HG03571 (cell line): ENCODE results near the gene NOXA1.
"Not testable (repeated sequence)": the region's sequence is repeated elsewhere in the genome, so short reads cannot be mapped to it uniquely, and the experiment has no call there.

Experiments
- ATAC-seq: cut with Tn5 transposase; IDR thresholded peaks from one replicate; pipeline ENCODE4 v1.9.1; 2021; ENCODE audit not compliant: unreplicated experiment

Gene NOXA1

DNA sequence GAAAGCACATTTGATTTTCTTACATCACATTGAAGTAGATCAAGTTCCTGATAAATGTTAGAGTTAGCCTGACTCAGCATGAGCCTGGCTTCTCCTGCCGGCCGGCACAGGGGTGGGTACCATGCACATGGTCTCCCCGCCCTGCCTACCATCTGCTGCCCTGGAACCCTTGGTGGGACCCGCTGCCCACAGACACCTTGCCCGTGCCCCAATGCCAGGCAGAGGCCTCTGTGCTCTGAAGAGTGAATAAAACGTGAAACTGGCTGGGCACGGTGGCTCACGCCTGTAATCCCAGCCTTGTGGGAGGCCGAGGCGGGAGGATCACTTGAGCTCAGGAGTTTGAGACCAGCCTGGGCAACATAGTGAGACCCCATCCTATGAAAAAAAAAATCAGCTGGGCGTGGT lies 17.5 kb upstream of the NOXA1 start:
- no peak for ATAC-seq

GRCh38 chr9:137406085-137406760 lies 17.0 kb upstream of the NOXA1 start:
- ATAC-seq: no peak

DNA sequence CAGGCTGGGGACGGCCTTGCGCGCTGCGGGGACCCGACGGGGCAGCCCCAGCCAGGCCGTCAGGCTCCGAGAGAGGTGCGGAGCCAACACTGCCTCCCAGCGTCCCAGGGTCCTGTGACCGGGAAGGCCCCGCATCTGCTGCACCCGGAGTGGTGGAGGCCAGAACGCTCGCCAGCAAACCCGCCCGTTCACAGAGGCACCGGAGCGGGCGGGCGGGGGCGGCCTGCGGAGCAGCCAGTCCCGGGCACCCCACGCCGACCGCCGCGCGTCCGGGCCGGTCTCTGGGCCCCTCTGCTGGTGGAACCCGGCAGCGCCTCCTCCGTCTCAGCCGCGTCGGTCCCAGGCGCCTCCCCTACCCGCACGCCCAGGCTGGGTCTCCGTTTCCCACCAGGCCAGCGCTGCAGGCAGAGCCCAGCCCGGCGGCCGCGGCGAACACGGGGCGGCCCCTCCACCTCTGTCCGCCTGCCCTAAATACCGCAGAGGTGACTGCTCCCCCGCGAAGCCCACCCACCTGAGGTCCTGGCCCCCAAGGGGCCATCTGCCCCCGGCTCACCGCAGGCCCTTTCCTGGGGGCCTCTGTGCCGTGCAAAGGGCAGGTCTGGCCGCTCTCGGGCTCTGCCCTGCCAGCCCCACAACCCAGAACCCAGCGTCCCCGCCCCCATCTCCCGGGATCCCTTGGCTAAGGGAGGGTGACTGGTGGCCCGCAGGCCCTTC lies 16.2 kb upstream of the NOXA1 start:
- ATAC-seq: no peak

DNA sequence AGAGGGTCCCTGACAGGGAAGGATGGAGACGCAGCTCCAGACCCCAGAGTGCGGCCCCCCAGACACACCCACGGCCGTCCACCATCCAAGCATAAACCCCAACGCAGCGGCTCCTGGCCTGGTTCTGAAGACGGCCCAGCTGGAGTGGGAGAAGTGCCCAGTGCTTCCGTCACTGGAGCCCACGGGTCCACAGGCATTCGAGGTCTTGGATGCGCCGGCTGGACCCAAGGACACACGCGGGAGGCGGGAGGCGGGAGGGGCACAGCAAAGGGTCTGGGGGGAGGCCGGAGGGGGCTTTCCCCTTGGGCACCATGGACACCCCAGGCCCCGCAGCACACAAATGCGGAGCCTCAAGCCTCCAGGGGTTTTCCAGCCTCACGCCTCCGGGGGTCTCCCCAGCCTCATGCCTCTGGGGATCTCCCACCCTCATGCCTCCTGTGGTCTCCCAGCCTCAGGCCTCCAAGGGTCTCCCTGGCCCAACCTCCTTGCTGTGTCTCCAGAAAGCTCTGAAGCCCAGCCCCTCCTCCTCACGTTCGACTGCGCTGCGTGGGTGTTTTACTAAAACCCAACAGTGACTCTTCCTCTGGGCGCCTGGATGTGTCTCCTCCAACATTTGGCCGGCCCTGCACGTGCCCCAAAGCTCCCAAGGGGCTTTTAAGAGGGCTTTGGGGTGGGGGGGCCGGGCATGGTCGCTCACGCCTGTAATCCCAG lies 15.4 kb upstream of the NOXA1 start:
- no peak for ATAC-seq

DNA sequence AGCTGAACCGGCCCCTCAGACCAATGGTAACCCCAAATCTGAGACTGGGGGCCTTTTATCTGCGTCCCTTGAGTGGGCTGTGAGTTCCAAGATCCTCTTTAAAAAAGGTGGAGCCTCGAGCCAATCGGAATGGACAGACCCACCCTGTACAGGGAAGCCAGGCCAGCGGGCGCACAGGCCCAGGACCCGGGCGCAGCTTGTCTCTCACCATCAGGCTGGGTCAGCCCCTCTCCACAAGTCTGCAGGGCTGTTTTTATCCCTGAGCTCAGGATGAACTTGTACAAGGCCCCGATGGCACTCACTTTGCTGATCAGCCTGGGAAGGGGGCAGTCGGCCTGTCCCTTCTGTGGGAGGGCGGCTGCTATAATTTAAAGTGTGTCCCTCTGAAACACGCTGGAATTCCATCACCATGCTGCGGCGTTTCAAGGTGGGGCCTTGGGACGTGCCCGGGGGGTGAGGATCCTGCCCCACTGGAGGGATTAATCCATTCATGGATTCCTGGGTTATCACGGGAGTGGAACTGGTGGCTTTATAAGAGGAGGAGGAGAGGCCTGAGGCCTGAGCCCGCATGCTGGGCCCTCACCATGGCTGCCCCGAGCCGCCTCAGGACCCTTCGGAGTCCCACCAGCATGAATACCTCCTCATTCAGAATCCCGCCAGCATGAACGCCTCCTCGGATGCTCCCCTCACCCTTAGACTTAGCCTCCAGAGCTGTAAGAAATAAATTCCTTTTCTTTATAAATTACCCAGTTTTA lies 14.4 kb upstream of the NOXA1 start:
- ATAC-seq: no peak

DNA sequence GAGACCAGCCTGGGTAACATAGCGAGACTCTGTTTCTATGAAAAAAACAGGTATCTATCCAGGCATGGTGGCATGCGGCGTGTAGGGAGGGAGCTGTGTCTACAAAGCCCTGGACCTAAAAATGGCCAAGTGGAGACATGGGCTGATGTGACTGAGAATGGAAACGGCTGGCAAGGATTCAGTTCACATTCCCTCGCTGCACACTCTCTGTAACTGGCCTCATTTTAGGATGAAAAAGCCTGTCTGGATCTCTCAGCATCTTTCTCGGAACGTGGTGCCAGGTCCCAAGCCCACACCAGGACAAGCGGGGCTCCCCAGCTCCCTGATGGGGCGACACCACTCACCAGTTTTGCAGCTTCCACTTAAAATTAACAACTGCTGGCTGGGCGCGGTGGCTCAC lies 13.7 kb upstream of the NOXA1 start:
- no peak for ATAC-seq

DNA sequence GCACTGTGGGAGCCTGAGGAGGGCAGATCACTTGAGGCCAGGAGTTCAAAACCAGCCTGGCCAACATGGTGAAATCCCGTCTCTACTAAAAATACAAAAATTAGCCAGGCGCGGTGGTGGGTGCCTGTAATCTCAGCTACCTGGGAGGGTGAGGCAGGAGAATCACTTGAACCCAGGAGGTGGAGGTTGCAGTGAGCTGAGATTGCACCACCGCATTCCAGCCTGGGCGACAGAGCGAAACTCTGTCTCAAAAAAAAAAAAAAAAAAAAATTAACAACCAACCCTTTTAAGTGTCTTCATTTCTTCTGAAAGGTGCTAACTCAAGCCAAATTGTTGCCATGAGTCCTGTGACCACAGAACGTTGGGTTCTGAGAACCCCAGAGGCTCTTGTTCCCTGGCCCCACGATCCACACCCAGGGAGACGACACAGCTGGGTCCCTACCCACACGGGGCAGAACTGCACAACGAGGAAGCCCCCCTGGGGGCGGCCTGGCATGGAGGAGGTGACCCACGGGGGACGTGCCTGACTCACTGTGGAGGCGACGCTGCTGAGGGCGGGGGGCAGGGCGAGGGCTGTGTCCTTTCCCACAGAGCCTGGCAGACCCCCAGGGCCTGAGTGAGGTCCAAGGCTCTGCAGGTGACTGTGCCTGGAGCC lies 12.8 kb upstream of the NOXA1 start:
- ATAC-seq: not testable (repeated sequence)

- no peak for ATAC-seq
Measured at GRCh38 chr9:137410891-137411249, 12.3 kb upstream of the NOXA1 start.

- ATAC-seq: no peak
Measured at GRCh38 chr9:137411260-137411644, 11.9 kb upstream of the NOXA1 start.

GRCh38 chr9:137411645-137412380 lies 11.4 kb upstream of the NOXA1 start:
- peak; percentile 35 for ATAC-seq

- no peak for ATAC-seq
Measured at GRCh38 chr9:137412431-137412830, 10.8 kb upstream of the NOXA1 start.

DNA sequence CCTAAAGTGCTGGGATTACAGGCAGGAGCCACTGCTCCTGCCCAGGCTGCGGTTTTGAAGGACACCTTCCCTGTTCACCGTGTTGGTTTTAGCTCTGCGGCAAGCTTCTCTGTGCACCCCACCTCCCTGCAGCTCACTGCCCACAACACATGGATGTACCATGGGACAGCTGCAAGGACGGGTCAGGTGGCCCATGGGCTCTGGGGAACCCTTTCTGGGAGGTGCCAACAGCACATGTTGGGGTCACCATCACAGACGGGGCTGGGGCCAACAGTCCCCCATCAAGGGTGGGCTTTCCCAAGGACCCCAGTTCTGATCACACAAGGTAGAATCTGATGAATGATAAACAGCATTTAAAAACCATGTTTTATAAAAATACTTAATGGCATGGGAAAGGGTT lies 7.7 kb upstream of the NOXA1 start:
- no peak for ATAC-seq

DNA sequence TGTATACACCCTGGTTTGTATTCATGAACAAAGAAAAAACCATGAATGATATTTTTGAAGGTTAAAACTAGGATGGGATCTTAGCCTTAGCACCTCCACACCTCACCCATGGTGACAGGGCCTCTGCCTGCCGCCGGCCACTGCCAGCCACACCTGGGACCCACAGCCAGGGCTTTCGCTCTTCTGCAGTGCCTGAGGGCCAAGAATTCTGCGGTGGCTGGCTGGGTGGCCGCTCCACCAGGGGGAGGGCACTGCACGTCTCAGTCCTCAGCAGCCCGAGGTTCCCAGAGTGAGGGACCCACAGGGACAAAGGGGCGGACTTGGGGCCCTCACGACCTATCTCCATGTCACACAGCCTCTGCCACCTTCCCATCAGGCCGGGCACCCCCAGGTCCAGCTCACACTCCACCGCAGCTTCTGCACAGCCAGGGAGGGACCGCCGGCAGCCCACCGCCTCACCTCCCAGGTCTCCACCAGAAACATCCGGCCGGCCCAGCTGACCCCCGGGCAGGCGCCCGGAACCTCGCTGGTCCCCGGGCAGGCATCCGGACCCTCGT lies 7.1 kb upstream of the NOXA1 start:
- no peak for ATAC-seq

- no peak for ATAC-seq
Measured at GRCh38 chr9:137416563-137417151, 6.5 kb upstream of the NOXA1 start.

DNA sequence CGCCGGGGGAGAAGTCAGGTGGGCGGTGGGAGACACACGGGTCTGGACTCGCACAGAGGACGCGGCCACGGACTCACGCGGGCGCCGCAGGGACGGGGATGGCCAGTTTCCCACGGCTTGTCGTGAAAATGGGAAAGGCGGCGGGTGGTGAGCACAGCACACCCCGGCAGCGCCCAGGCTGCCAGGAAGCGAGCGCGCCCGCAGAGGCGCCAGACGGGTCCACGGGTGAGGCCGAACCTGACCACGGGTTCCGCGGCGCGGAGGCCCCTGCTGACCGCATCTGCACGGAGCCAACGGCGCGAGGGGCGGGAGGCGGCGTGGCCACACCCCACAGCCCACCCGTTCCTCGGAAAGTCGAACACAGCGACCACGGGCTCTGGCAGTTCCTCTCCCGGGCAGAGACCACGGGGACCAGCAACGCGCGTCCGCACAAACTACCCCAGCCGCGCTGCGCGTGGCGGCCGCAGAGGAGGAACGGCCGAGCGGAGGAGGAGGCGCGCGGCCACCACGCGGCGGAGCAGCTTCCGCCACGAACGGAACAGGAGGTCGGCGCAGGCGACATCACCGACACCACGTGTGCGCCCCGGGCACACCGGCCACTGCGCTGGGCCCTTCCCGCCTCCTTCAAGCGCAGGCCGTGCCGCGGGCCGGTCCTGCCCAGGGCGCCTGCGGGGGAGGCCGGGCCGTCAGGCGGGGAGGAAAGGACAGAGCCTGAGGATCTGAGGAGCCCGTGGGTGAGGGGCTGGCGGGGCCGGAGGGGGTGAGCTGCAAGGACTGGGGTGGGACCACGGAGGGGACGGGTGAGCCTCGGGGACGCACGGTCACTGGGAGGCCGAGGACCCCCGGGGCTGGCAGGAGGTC lies 5.8 kb upstream of the NOXA1 start:
- no peak for ATAC-seq

GRCh38 chr9:137421838-137422603 lies 1.2 kb upstream of the NOXA1 start:
- ATAC-seq: no peak

DNA sequence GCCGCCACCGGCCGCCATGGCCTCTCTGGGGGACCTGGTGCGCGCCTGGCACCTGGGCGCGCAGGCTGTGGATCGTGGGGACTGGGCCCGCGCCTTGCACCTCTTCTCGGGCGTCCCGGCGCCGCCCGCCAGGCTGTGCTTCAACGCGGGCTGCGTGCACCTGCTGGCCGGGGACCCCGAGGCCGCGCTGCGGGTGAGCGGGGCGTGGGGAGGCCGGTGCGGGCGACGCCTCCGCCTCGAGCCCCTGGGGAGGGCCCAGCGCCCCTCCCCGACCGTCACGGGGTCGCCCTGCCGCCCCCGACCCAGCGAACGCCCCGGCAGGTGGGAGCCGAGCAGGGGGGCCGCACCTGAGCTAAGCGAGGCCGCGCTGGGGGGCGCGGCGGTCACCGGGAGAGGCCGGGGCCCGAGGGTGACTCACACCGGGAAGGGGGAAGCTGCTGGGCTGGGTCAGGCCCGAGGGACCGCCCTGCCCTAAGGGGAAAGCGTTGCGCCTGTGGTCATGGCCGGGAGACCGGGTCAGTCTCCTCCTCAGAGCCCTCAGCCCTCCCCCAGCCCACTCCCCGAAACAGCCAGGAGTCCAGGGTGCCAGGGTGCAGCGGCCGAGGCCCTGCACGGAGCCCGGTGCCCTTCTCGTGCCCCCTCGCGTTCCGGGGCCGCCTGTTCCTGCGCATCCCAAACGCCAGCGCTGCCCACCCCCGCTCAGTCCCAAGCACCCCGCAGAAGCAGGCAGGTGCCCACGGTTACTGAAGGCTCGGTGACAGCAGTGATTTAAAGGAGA lies 510 bp downstream of the NOXA1 start:
- ATAC-seq: no peak
